Psoas muscle (tissue), 8 donors: Measurements from ENCODE around the gene SFSWAP. TPM values are rescaled to one million over a fixed set of nuclear protein-coding genes. Genes with fewer than 3 reads are reported as not detected.

Experiments
- ATAC-seq, 4 donors: fragments of 200-7000 bp; cut with Tn5 transposase; one replicate each; pipeline ENCODE4 v1.9.1; 2020; ENCODE audit warnings: moderate library complexity in 3 of 4, mild to moderate bottlenecking in 2 of 4
- DNase-seq, 2 donors: peaks; one replicate each; pipeline ENCODE4 v3.0.0-alpha.2; 2020
- H3K27ac ChIP-seq: fragments of 200-600 bp; one replicate; pipeline ENCODE4 v1.8.0; 2022
- H3K27me3 ChIP-seq, 3 donors: fragments of 200-600 bp in 1 of 3; one replicate each; pipeline versions ENCODE4 v1.6.1 to v1.8.0; 2013 to 2022; ENCODE audit warnings: low read length in 2 of 3, mild to moderate bottlenecking in 2 of 3, moderate library complexity in 1 of 3; ENCODE audit not compliant: insufficient read depth in 3 of 3
- H3K36me3 ChIP-seq, 2 donors: fragments of 200-600 bp in 1 of 2; one replicate each; pipeline versions ENCODE4 v1.6.1 to v1.8.0; 2013 to 2022; ENCODE audit warnings: low read depth in 1 of 2, mild to moderate bottlenecking in 1 of 2, moderate library complexity in 1 of 2; ENCODE audit not compliant: insufficient read depth in 1 of 2
- H3K4me1 ChIP-seq: fragments of 200-600 bp; one replicate; pipeline ENCODE4 v1.8.0; 2022
- H3K4me3 ChIP-seq: fragments of 200-600 bp; one replicate; pipeline ENCODE4 v1.8.0; 2022; ENCODE audit warnings: mild to moderate bottlenecking
- H3K9me3 ChIP-seq: fragments of 200-600 bp; one replicate; pipeline ENCODE4 v1.8.0; 2022
- WGBS, 3 donors: extraction: QIAGEN DNeasy Blood & Tissue Kit; methylation state at CpG; one replicate each; pipeline versions ENCODE4 v1.1.6 to v1.1.7; 2013; 5-methylcytosine and 5-hydroxymethylcytosine counted together
- intact Hi-C, 2 donors: fragments of 100-400 bp; cut with DNase I; formaldehyde crosslinking; loops; one replicate each; pipeline versions ENCODE4 v1.11.0 to v1.14.2; 2022
- polyA plus RNA-seq, 3 donors: library from polyadenylated mRNA; stranded (reverse); fragments of 200-250 nt; gene quantifications; one replicate each; pipeline ENCODE4 v1.2.3, GENCODE V29; 2013
- total RNA-seq, 4 donors: library from RNA; stranded (reverse); fragmentation: NEBNext Ultra II Directional in 2 of 4; extraction: Animal tissue kit (Norgen Biotek cat#: 25700) in 2 of 4; gene quantifications; one replicate each; pipeline versions ENCODE4 v1.2.1 to v1.2.4, GENCODE V29; 2021 to 2023
- TF ChIP-seq, protein P1 (sequence below): fragments of 200-600 bp; IDR thresholded peaks from one replicate; pipeline ENCODE4 v1.8.0; 2022; ENCODE audit warnings: antibody characterized with exemption
- donor health status: healthy with polysubstance abuse.
- donor health status: DM: no; HTN: no; CAD: no; lungs with moderate emphysema.
- donor health status: Bipolar disorder and iron deficiency.
- donor health status: healthy.
- donor health status: DM: yes; HTN: yes; CAD: no.
- donor health status: DM: no; HTN: no; CAD: no.
- donor health status: DM: no; HTN: no; CAD: no.
- donor health status: DM: yes; HTN: yes; CAD: no.

The SFSWAP gene
- total and polyA plus RNA-seq, 7 donors: 19.4 to 34.3 (median 23.5) TPM

DNA sequence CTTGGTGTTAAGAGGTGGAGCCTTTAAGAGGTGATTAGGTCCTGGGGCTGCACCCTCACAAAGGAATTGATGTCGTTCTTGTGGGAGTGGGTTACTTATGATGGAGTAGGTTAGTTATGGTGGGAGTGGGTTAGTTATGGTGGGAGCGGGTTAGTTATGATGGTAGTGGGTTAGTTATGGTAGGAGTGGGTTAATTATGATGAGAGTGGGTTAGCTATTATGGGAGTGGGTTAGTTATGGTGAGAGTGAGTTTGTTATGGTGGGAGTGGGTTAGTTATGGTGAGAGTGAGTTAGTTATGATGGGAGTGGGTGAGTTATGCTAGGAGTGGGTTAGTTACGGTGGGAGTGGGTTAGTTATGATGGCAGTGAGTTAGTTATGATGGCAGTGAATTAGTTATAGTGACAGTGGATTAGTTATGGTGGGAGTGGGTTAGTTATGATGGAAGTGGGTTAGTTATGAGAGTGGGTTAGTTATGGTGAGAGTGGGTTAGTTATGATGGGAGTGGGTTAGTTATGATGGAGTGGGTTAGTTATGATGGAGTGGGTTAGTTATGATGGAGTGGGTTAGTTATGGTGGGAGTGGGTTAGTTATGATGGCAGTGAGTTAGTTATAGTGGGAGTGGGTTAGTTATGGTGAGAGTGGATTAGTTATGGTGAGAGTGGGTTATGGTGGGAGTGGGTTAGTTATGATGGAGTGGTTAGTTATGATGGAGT, 22.6 kb upstream of the SFSWAP start:
- TF ChIP-seq, protein P1, sequence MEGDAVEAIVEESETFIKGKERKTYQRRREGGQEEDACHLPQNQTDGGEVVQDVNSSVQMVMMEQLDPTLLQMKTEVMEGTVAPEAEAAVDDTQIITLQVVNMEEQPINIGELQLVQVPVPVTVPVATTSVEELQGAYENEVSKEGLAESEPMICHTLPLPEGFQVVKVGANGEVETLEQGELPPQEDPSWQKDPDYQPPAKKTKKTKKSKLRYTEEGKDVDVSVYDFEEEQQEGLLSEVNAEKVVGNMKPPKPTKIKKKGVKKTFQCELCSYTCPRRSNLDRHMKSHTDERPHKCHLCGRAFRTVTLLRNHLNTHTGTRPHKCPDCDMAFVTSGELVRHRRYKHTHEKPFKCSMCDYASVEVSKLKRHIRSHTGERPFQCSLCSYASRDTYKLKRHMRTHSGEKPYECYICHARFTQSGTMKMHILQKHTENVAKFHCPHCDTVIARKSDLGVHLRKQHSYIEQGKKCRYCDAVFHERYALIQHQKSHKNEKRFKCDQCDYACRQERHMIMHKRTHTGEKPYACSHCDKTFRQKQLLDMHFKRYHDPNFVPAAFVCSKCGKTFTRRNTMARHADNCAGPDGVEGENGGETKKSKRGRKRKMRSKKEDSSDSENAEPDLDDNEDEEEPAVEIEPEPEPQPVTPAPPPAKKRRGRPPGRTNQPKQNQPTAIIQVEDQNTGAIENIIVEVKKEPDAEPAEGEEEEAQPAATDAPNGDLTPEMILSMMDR: no peak
- Histone ChIP-seq H3K27ac (no peak overlapping the region), H3K9me3 (no peaks in the 10 kb centered on the region), H3K36me3 (no peaks in the 10 kb centered on the region), H3K4me1 (no peaks in the 10 kb centered on the region), H3K27me3 (peaks cover 0 to 26% (median 4%) of the 10 kb centered on the region in 3 donors), H3K4me3 (no peak overlapping the region)
- intact Hi-C loops: no loop called here
- no peak for ATAC-seq
- WGBS, 3 donors: 77 to 85% (median 80%) methylated on average over 3 of the region's 3 CpGs
- no peak for DNase-seq

DNA sequence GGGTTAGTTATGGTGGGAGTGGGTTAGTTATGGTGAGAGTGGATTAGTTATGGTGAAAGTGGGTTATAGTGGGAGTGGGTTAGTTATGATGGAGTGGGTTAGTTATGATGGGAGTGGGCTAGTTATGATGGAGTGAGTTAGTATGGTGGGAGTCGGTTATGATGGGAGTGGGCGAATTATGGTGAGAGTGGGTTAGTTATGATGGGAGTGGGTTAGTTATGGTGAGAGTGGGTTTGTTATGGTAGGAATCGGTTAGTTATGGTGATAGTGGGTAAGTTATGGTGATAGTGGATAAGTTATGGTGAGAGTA, 22.1 kb upstream of the SFSWAP start:
- ATAC-seq: no peak
- Histone ChIP-seq H3K9me3 (no peaks in the 10 kb centered on the region), H3K36me3 (no peaks in the 10 kb centered on the region), H3K27ac (no peak overlapping the region), H3K4me3 (no peak overlapping the region), H3K4me1 (no peaks in the 10 kb centered on the region), H3K27me3 (peaks cover 0 to 26% (median 6%) of the 10 kb centered on the region in 3 donors)
- 85 to 95% (median 90%) methylated on average over 3 of the region's 3 CpGs for WGBS, 3 donors
- intact Hi-C loops: no loop called here
- TF ChIP-seq, protein P1: no peak
- no peak for DNase-seq

DNA sequence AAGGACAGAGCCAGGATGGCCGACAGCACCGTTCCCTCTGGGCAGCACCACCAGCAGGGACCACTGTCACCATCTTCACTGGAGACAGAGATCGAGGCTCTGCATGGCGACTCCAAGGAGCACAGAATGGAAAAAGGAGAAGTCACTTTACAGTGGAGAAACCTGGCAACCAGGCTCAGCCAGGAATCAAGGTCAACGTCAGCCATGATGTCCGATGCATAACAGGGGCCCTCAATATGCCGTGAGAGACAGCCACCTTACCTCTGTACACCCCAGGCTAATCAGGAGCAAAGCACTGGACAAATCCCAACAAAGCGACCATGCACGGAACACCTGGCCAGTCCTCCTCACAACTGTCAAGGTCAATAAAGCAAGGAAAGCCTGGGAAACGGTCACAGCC, 20.6 kb upstream of the SFSWAP start:
- no peaks in the 10 kb centered on the region for H3K9me3 ChIP-seq
- 67 to 72% (median 71%) methylated on average over 10 of the region's 10 CpGs for WGBS, 3 donors
- intact Hi-C loops: no loop called here
- no peak overlapping the region for H3K4me3 ChIP-seq
- ATAC-seq (no peak), DNase-seq (no peak)
- no peaks in the 10 kb centered on the region for H3K36me3 ChIP-seq
- TF ChIP-seq, protein P1: no peak
- no peak overlapping the region for H3K27ac ChIP-seq
- peaks cover 0 to 26% (median 8%) of the 10 kb centered on the region in 3 donors for H3K27me3 ChIP-seq
- no peaks in the 10 kb centered on the region for H3K4me1 ChIP-seq

DNA sequence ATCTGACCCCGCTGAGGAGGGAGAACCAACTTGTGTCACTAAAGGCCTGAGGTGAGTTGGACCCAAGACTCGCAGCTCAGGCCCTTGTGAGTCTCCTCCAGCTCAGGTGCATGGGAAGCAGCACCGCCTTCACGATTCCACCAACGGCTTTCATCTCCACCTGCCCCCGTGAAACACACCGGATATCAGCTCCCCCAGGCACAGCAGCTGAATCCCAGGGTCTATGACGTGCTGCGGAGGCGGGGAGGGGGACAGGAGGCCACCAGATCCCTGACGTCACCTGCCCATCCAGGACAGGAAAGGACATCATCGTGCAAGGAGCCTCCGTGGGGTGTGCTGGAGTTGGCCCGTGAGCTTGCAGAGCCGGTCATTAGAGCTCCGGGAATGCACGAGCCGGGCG, 18.5 kb upstream of the SFSWAP start:
- 75 to 81% (median 79%) methylated on average over 19 of the region's 19 CpGs for WGBS, 3 donors
- Histone ChIP-seq H3K9me3 (no peaks in the 10 kb centered on the region), H3K27me3 (peaks cover 0 to 29% (median 8%) of the 10 kb centered on the region in 3 donors), H3K4me3 (no peak overlapping the region), H3K27ac (no peak overlapping the region), H3K4me1 (no peaks in the 10 kb centered on the region), H3K36me3 (no peaks in the 10 kb centered on the region)
- TF ChIP-seq, protein P1: no peak
- ATAC-seq (no peak), DNase-seq (no peak)
- intact Hi-C loops: no loop called here

DNA sequence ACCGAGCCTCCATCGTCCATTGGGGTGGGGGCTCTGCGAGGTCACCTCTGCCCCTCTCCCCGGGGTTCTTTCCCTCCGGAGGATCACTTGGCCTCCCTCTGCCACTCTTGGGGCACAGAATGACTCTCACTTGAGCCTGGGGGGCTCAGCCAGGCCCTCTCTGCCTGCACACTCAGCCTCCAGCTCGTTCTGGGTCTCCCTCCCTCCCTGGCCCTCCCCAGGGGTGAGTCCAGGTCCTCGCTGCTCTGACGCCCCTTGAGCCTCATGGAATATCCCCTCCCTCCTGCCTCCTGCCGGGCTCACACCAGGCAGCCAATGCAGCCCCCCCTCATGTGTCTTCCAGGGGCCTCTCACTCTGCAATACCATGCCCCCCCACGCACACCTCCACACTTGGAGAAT, 17.7 kb upstream of the SFSWAP start:
- H3K27ac ChIP-seq: no peak overlapping the region
- TF ChIP-seq, protein P1: no peak
- peaks cover 0 to 29% (median 8%) of the 10 kb centered on the region in 3 donors for H3K27me3 ChIP-seq
- DNase-seq (no peak), ATAC-seq (no peak)
- no peaks in the 10 kb centered on the region for H3K36me3 ChIP-seq
- intact Hi-C loops: no loop called here
- no peaks in the 10 kb centered on the region for H3K4me1 ChIP-seq
- H3K9me3 ChIP-seq: no peaks in the 10 kb centered on the region
- no peak overlapping the region for H3K4me3 ChIP-seq
- 65 to 76% (median 69%) methylated on average over 10 of the region's 10 CpGs for WGBS, 3 donors
